ENCODE measurements around the gene ARL2BP.

DNA sequence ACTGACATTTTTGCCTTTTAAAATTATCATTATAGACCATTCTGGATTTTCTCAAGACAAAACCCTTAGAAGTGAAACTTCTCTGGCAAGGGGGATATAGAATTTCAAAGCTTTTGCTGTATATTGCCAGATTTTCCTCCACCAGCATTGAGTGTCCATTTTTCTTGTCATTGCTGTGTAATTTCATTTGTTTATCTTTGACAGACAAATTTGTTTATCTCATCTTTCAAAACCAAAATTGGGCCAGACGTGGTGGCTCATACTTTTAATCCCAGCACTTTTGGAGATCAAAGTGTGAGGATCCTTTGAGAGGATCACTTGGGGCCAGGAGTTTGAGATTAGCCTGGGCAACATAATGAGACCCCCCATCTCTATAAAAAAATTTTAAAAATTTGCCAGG, 16.0 kb upstream of the ARL2BP start:
- TF ChIP-seq POLR2A (IDR thresholded peaks at IDR 0.05), result no peak
- TF ChIP-seq, protein P1, sequence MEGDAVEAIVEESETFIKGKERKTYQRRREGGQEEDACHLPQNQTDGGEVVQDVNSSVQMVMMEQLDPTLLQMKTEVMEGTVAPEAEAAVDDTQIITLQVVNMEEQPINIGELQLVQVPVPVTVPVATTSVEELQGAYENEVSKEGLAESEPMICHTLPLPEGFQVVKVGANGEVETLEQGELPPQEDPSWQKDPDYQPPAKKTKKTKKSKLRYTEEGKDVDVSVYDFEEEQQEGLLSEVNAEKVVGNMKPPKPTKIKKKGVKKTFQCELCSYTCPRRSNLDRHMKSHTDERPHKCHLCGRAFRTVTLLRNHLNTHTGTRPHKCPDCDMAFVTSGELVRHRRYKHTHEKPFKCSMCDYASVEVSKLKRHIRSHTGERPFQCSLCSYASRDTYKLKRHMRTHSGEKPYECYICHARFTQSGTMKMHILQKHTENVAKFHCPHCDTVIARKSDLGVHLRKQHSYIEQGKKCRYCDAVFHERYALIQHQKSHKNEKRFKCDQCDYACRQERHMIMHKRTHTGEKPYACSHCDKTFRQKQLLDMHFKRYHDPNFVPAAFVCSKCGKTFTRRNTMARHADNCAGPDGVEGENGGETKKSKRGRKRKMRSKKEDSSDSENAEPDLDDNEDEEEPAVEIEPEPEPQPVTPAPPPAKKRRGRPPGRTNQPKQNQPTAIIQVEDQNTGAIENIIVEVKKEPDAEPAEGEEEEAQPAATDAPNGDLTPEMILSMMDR (IDR thresholded peaks at IDR 0.05), result no peak
- TF ChIP-seq POLR2AphosphoS5 (IDR thresholded peaks at IDR 0.05), result no peak
- no peak for TF ChIP-seq EP300 (IDR thresholded peaks at IDR 0.05)
